ENCODE measurements around the gene ZCCHC12.

The ZCCHC12 gene

DNA sequence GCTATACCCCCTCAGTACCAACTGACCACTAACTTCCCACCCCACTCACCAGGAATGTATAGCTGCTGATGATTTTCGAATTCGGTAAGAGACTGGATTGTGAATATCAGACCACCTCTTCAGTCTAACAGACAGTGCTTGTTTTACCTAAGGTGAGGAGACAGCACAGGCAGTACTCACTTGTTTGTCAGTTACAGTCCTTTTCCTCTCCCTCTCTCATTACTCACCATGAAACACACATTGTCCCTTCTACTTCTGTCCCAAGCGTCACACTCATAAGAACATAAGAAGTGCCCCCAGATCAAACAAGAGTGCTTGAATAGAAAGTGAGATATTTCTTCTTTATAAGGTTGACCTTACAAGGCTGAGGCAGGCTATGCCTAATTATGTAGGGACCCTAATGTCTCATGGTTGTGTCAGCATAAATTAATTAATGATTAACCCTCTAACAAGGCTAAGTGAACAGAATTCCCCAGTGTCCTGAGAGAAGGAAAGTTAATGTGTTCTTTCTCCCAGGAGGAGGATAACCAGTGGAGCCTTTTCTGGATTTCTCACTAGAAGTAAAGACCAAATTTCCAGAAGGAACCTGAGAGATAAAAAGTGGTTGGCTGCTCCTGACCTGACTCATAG, 32.2 kb downstream of the ZCCHC12 start:
- TF ChIP-seq, protein P1, sequence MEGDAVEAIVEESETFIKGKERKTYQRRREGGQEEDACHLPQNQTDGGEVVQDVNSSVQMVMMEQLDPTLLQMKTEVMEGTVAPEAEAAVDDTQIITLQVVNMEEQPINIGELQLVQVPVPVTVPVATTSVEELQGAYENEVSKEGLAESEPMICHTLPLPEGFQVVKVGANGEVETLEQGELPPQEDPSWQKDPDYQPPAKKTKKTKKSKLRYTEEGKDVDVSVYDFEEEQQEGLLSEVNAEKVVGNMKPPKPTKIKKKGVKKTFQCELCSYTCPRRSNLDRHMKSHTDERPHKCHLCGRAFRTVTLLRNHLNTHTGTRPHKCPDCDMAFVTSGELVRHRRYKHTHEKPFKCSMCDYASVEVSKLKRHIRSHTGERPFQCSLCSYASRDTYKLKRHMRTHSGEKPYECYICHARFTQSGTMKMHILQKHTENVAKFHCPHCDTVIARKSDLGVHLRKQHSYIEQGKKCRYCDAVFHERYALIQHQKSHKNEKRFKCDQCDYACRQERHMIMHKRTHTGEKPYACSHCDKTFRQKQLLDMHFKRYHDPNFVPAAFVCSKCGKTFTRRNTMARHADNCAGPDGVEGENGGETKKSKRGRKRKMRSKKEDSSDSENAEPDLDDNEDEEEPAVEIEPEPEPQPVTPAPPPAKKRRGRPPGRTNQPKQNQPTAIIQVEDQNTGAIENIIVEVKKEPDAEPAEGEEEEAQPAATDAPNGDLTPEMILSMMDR (IDR thresholded peaks at IDR 0.05; ENCODE audit: low read depth, low read length) = no peak
- no peak for DNase-seq (ENCODE audit: low read depth in 2 of 2)
- H3K4me3 ChIP-seq (replicated peaks in 1 of 2; ENCODE audit: low read depth in 2 of 2, low read length in 2 of 2) = no peak overlapping the region

- H3K4me3 ChIP-seq (replicated peaks in 1 of 2; ENCODE audit: low read depth in 2 of 2, low read length in 2 of 2) = no peak overlapping the region
- DNase-seq (ENCODE audit: low read depth in 2 of 2) = no peak
- TF ChIP-seq, protein P1 (IDR thresholded peaks at IDR 0.05; ENCODE audit: low read depth, low read length) = no peak
Measured at GRCh38 chrX:118857006-118857405, 33.4 kb downstream of the ZCCHC12 start.

GRCh38 chrX:118861338-118861737, 37.7 kb downstream of the ZCCHC12 start:
- no peak overlapping the region for H3K4me3 ChIP-seq (replicated peaks in 1 of 2; ENCODE audit: low read depth in 2 of 2, low read length in 2 of 2)
- DNase-seq (ENCODE audit: low read depth in 2 of 2) = no peak
- TF ChIP-seq, protein P1 (IDR thresholded peaks at IDR 0.05; ENCODE audit: low read depth, low read length) = no peak

GRCh38 chrX:118862091-118862490, 38.5 kb downstream of the ZCCHC12 start:
- TF ChIP-seq, protein P1 (IDR thresholded peaks at IDR 0.05; ENCODE audit: low read depth, low read length) = no peak
- H3K4me3 ChIP-seq (replicated peaks in 1 of 2; ENCODE audit: low read depth in 2 of 2, low read length in 2 of 2) = no peak overlapping the region
- no peak for DNase-seq (ENCODE audit: low read depth in 2 of 2)

- H3K4me3 ChIP-seq (replicated peaks in 1 of 2; ENCODE audit: low read depth in 2 of 2, low read length in 2 of 2) = no peak overlapping the region
- TF ChIP-seq, protein P1 (IDR thresholded peaks at IDR 0.05; ENCODE audit: low read depth, low read length) = no peak
- DNase-seq (ENCODE audit: low read depth in 2 of 2) = no peak
Measured at GRCh38 chrX:118862979-118863378, 39.4 kb downstream of the ZCCHC12 start.

GRCh38 chrX:118864063-118864635, 40.5 kb downstream of the ZCCHC12 start:
- DNase-seq (ENCODE audit: low read depth in 2 of 2) = no peak
- H3K4me3 ChIP-seq (replicated peaks in 1 of 2; ENCODE audit: low read depth in 2 of 2, low read length in 2 of 2) = no peak overlapping the region
- TF ChIP-seq, protein P1 (IDR thresholded peaks at IDR 0.05; ENCODE audit: low read depth, low read length) = no peak
